PFSK-1 (cell line): Measurements from ENCODE around the gene MAN1A2.

Experiments used
- FOXP2 ChIP-seq: optimal IDR thresholded peaks from 2 replicates; pipeline ENCODE3; 2011; ENCODE audit warnings: borderline replicate concordance, control low read depth, inconsistent platforms; ENCODE audit not compliant: insufficient read depth; ENCODE audit errors: extremely low read length, extremely low read depth
- POLR2AphosphoS5 ChIP-seq: IDR thresholded peaks from 2 replicates; pipeline ENCODE4 v1.6.1; 2012; ENCODE audit warnings: low read depth, mild to moderate bottlenecking, control low read depth, low read length, moderate library complexity

DNA sequence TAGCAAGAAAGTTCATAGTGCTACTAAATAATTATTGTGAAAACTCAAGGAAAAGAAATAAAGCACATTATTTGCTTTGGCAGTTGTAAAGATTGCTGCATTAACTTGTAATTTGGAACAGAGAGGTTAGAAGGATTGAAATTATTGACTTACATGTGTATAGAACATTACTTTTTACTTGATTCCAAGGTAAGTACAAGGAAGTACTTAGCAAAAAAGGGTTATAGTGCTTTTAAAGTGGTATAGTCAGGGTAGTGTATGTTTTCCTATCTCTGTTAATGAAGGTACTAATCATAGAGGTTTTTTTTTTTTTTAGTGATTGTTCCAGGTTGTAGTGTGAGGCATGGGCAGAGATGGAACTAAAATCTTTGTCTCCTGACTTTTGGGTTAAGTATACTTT is 29.4 kb downstream of the MAN1A2 start:
- TF ChIP-seq POLR2AphosphoS5 (no peak), FOXP2 (no peak)
